ENCODE measurements around the gene KCNT1.

The KCNT1 gene

DNA sequence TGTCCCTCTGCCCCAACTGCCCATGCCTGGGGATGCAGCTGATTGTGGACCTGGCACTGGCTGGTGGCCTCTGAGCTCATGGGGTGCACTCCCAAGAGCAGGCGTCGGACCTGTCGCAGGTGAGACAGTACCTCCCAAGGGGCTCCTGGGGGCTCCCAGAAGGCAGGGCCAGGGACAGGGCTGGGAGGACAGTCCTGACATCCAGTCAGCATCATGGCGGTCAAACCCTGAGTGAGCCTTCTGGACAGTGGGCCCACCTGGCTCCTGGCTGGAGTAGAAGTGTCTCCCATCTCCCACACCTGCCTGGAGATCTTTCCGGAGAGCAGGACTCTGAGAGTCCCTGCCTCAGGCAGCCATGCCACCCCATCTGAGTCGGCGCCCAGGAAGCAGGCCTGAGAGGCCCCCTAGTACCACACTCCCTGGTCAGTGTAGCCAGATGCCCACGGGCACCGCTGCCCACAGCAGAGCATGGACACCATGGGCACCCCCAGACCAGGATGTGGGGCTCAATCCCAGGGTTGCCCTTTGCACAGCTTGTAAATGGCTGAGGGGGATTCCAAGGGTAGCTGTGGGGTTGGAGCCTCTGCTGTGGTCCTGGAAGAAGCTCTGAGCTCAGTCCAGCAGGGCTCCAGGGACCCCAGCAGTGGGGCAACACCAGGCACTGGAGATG is 32.2 kb upstream of the KCNT1 start:
- TF ChIP-seq, protein P1, sequence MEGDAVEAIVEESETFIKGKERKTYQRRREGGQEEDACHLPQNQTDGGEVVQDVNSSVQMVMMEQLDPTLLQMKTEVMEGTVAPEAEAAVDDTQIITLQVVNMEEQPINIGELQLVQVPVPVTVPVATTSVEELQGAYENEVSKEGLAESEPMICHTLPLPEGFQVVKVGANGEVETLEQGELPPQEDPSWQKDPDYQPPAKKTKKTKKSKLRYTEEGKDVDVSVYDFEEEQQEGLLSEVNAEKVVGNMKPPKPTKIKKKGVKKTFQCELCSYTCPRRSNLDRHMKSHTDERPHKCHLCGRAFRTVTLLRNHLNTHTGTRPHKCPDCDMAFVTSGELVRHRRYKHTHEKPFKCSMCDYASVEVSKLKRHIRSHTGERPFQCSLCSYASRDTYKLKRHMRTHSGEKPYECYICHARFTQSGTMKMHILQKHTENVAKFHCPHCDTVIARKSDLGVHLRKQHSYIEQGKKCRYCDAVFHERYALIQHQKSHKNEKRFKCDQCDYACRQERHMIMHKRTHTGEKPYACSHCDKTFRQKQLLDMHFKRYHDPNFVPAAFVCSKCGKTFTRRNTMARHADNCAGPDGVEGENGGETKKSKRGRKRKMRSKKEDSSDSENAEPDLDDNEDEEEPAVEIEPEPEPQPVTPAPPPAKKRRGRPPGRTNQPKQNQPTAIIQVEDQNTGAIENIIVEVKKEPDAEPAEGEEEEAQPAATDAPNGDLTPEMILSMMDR (IDR thresholded peaks at IDR 0.05): no peak

DNA sequence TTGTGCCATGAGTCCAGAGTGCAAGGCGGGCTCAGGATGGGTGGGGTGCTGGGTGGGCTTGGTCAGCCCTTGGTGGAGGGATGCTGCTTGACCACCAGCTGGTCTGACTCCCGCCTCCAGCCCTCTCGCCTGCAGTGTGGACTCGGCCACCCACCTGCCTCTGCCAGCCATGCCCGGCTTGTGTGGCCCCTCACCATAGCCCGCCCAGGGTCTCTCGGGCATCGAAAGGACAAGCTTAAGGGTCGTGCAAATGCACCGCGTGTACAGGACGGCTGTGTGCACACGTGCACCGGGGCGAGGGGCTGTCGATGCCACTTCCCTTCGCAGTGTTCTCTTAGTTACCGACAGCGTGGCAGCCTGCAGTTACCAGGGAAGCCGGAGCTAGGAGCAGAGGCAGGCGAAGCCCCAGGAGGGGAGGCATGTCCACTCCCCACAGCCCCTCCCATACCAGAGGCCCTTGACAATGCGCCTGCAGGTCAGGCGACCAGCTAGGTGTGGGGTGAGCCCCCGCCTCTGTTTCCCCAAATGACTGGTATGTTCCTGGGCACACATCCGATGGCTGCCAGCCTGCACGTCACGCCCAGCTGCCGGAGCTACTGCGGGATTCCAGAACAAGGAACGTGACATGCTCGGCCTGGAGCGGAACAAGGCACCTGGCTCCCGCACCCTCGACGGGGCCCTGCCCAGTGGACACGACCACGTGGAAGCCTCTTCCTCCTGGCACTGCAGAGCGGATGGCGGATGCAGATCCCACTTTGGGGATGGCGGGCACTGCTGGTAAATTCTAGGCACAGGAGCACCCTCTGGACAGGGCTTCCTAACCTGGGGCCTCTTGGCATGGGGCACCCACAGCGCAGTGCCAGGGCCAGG is 31.0 kb upstream of the KCNT1 start:
- TF ChIP-seq, protein P1 (IDR thresholded peaks at IDR 0.05): no peak

DNA sequence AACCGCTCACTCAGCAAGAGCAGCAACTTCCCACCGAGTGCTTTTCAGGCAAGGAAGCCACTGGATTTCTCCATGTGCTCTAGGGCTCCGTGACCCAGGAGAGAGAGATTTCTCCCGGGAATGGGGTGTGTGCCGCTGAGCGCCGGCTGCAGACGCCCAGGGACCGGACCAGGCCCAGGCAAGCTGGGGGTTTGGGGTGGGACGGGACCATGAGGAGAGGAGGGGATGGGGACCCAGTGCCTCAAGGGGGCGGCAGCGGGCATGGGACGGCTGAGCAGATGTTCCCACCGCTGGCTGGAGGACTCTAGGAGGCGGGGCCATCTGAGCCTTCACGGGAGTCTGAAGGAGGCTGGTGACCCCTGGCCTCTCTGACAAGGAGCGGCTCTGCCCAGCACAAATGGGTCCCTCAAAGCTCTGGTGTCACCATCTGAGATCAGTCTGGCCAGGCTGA is 30.4 kb upstream of the KCNT1 start:
- TF ChIP-seq, protein P1 (IDR thresholded peaks at IDR 0.05): no peak

DNA sequence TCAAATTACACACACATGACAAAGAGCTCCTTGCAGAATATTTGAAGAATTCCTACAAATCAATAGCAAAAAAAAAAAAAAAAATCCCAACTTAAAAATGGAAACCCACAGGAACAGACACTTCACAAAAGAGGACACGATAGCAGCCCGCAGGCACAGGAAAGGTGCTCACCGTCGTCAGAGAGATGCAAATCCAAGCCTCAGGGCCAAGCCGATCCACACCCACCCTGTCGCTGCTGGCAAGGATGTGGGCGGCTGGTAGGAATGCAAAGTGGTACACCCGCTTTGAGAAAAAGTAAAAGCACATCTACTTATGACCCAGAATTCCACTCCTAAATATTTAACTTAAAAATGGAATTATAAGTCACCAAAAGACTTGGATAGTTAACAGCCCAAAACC is 28.0 kb upstream of the KCNT1 start:
- TF ChIP-seq, protein P1 (IDR thresholded peaks at IDR 0.05): no peak

DNA sequence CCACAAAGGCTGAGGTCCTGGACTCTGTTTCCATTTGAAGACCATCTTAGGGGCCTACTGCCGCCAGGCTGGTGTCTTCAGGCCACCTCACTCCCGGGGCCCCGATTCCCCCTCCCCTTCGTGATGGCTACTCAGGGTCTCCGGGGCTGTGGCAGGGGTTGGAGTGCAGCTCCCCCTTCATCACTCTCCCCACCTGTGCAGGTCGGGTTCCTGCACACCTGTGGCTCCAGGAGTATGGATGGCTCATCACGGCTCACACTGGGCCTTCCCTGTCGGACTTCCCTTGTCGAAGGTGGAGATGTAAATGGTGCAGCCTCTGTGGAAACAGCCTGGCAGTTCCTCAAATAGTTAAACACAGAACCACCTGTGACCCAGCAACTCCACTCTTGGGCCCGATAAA is 27.0 kb upstream of the KCNT1 start:
- TF ChIP-seq, protein P1 (IDR thresholded peaks at IDR 0.05): no peak

DNA sequence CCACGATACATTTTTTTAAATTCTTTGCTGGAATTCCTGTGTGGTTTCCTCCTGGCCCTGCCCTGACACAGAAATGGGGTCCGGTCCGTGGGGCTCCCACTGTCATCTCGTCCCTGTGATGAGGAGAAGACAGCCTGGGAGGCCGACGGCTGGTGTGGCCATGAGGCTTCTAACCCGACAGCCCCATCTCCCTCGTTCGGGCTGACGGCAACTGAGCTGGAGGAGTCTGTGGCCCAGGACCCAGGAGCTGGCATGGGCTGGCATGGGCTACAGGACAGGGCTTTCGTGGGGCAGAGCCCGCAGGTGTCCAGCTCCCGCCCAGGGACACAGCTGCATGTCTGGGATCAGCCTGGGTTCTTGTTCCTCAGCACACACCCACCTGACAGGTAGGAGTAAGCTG is 25.1 kb upstream of the KCNT1 start:
- TF ChIP-seq, protein P1 (IDR thresholded peaks at IDR 0.05): no peak

DNA sequence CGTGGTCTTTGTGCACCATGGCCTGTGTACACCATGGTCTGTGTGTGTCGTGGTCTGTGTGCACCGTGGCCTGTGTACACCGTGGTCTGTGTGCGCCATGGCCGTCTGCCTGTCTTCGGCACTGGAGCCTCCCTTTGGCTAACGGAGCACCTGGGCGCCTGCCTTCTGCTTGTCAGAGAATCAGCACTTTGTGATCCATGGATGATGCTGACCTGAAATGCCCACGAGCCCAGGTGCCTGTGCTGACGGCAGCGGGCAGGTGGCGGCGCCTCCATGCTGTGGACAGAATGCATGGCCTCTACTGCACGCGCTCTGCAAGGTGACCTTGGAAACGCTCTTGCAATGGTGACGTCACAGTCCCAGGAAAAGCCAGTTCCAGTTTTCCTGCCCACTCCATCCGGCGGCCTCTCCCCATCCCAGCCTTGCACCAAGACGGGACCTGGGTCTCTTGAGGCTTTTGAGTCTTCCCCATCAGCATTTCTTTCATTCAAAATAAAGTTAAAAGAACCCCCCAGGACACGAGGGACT is 24.3 kb upstream of the KCNT1 start:
- TF ChIP-seq, protein P1 (IDR thresholded peaks at IDR 0.05): no peak
